NCI-H1436 (cell line): ENCODE data around the gene PDHB.
"Not testable (repeated sequence)": the region's sequence is repeated elsewhere in the genome, so short reads cannot be mapped to it uniquely, and the experiment has no call there.

Source experiments
- DNase-seq: peaks from one replicate; lab custom pipeline; 2025; lab: John Stamatoyannopoulos, UW

The PDHB gene

GRCh38 chr3:58437276-58437675 is 3.6 kb upstream of the PDHB start:
- not testable (repeated sequence) for DNase-seq

- DNase-seq: no peak
These were observed 1.4 kb upstream of the PDHB start for GRCh38 chr3:58434990-58435389.

DNA sequence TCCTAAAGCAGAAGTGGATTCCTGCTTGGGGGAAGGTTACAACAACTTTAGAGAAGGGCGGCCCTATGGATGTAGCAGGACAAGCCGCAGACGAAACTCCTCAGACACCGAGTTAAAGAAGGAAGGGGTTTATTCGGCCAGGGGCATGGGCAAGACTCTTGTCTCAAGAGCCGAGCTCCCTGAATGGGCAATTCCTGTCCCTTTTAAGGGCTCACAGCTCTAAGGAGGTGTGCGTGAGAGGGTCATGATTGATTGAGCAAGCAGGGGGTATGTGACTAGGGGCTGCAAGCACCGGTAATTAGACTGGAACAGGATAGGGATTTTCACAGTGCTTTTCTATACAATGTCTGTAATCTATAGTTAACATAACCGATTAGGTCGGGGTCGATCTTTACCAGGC is 879 bp upstream of the PDHB start:
- no peak for DNase-seq

GRCh38 chr3:58434168-58434504 is 504 bp upstream of the PDHB start:
- DNase-seq: no peak

GRCh38 chr3:58432905-58433304 is 727 bp downstream of the PDHB start:
- no peak for DNase-seq

GRCh38 chr3:58429657-58430056 is 4.0 kb downstream of the PDHB start:
- DNase-seq: no peak

- DNase-seq: no peak
These were observed 5.8 kb downstream of the PDHB start for GRCh38 chr3:58427661-58428361.

- no peak for DNase-seq
These were observed 7.8 kb downstream of the PDHB start for GRCh38 chr3:58425782-58426181.

- DNase-seq: no peak
These were observed 9.0 kb downstream of the PDHB start for GRCh38 chr3:58424613-58425012.

DNA sequence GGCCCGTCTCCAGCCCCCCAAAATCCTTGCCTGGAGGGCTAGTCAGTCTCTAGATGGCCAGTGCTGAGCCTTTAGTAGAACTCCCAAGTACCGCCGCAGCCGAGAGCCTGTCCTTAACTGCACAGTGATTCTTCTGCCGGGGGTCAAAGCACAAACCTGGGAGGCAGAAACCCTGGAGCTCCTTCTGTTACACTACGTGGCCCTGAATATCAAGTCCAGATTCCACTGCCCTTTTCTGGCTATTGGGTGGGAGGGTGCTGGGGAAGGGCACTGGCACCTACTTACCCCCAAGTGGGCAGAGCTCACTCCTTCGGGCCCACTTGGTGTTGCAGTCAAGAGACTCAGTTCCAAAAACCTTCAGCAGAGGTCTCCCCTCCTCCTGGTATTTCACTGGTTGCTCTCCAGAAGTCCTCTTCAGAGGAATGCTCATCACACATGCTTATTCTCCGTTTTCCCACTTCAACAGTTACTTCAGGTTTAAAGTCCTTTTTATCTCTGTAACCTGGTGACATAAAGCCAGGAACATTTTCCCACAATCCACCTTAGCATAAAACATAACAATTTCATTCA is 10.8 kb downstream of the PDHB start:
- DNase-seq: no peak

GRCh38 chr3:58421004-58421403 is 12.6 kb downstream of the PDHB start:
- no peak for DNase-seq

DNA sequence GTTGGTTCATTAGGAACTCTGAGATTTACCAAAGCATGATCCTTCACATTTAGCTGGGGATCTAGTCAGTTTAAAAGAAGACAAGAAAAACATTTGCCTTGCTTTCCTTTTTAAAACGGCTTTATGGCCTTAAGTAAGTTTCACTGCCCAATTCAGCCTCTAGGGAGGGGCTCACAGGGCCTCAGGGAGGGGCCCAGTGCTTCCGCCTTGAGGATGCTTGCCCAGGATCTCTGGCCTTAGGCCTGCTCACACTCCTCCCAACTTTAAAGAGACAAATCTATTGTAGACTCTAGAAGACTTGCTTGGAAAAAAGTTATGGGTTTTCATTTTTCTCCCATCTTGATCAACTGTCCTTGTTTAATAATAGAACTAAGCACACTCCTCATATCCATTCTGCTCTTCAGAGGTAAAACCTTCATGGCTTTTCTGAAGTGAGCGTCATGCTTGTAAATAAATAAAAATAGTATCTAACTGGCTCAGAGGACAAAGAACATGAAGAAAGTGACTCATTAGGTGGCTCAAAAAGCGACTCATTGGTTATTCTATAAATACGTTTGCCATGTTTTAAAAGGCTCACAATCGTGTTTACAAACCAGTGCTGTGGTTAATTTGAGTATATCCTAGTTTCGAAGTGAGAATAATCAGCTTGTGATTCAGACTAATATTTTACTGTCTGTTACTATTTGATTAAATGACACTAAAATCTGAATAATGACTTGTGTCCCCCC is 13.7 kb downstream of the PDHB start:
- DNase-seq: no peak

- no peak for DNase-seq
These were observed 15.4 kb downstream of the PDHB start for GRCh38 chr3:58418227-58418626.

GRCh38 chr3:58417075-58417474 is 16.6 kb downstream of the PDHB start:
- no peak for DNase-seq

DNA sequence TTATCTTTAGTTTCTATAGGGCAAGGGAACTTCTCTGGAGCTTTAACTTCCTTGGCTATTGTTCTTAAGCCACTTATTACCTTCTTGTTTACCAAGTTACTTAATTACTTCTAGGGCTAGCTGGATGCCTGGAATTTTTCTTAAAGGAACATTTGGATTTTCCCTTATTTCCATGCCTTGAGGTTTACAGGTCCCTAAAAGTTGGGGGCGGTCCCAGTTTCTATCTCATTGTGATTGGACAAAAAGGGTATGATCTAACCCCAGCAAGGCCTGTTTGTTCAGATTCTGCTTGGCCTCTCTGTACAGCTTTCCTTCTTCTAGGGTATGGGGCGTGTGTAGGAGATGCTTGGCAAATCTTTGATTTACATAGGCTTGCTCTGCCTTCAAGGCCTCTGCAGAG is 17.4 kb downstream of the PDHB start:
- DNase-seq: no peak

GRCh38 chr3:58414538-58415197 is 19.0 kb downstream of the PDHB start:
- DNase-seq: peak; percentile 9

DNA sequence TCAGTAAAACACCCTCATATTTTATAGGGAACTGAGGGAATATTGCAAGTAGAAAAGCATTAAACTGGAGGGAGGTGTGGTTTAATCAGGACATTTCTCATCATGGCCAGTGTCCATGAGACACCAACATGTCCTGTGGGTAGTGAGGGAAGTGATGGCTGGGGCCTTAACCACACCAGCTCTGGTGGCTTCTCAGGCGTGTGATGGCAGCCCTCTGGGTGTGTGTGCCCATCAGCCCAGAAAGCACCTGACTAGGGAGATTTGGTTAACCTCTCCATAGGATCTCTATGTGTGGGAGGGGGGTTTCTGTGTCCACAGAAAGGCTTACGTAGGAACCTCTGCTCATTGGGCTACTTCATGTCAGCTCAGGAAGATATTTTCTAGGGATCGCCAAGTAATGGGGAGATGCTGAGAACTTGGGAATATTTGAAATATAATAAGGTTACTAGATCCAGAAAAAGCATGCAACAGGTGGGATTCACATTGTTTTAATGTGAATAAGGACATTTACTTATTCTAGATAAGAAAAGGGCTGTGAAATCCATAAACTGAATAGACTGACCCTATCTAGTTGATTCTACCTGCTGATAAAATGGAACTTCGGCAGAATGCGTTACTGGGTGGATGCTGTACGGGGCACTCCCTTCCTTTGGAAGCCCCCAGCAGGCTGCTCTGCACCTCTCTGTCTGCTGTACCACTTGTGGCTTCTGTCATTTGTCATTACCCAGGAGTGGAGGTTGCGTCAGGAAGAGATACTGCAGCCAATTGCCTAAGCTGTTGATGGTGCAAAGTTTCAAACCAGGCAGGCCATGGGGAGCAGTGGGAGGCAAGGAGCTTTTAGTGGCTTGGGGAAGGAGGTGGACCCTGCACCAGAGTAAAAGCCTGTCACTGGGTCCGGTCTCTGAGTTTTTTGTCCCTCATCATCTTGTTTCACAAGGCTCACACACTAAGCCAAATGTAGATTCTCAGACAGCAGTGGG is 21.5 kb downstream of the PDHB start:
- DNase-seq: no peak

- DNase-seq: no peak
These were observed 22.6 kb downstream of the PDHB start for GRCh38 chr3:58411036-58411435.

GRCh38 chr3:58409663-58410062 is 24.0 kb downstream of the PDHB start:
- DNase-seq: no peak

DNA sequence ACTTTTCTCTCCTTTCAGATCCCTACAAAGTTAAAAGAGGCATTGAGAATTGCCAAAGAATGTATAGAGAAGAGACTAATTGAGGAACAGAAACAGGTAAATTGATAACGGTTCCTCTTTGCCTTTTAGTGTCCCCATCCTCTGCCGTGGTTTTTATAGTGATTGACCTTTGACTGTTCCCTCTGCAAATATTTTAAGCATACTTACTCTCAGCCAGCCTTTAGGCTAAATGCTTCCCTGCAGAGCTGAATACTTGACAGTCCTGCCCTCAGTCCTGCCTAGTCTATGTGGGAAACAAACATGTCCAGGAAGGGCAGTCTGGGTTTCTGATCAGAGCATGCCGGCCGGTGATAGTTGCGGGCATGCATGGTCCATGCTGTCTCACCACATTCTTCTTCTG is 24.7 kb downstream of the PDHB start:
- no peak for DNase-seq

- no peak for DNase-seq
These were observed 29.2 kb downstream of the PDHB start for GRCh38 chr3:58404396-58404795.
